K562 (cell line): ENCODE data around the gene CCSAP. TPM values are rescaled to one million over a fixed set of nuclear protein-coding genes. Genes with fewer than 3 reads are reported as not detected.
A peak's percentile ranks its signal among the peaks of the same experiment; 100 is the strongest.

Experiments used
- CEBPG ChIP-seq, 3 experiments: fragments of 200-800 bp in 1 of 3; sonication (Bioruptor generic) in 1 of 3; sonication (generic) in 1 of 3; formaldehyde crosslinking in 1 of 3; IDR thresholded peaks in 2 of 3; conservative IDR thresholded peaks in 1 of 3; 2 replicates each; pipeline versions ENCODE4 v1.6.1 to v1.8.0; 2016 to 2022; ENCODE audit warnings: missing compliant biosample characterization in 2 of 3, missing genetic modification characterization in 2 of 3, mild to moderate bottlenecking in 1 of 3, missing genetic modification reagents in 1 of 3
- E2F5 ChIP-seq: sonication (generic); formaldehyde crosslinking; IDR thresholded peaks from 2 replicates; pipeline ENCODE4 v1.8.0; 2022; ENCODE audit warnings: mild to moderate bottlenecking, missing genetic modification reagents
- MNT ChIP-seq, 2 experiments: fragments of 450-650 bp; conservative IDR thresholded peaks; 2 replicates each; pipeline ENCODE4 v1.6.1; 2017; ENCODE audit warnings: mild to moderate bottlenecking in 2 of 2, moderate library complexity in 2 of 2
- PHF8 ChIP-seq: fragments of 200-600 bp; sonication (generic); IDR thresholded peaks from 2 replicates; pipeline ENCODE4 v1.6.1; 2012; ENCODE audit warnings: mixed run types, mild to moderate bottlenecking, inconsistent platforms, low read length, moderate library complexity, borderline replicate concordance
- POLR2A ChIP-seq: fragments of 450-650 bp; conservative IDR thresholded peaks from 2 replicates; pipeline ENCODE4 v1.6.1; 2016
- RNF2 ChIP-seq: sonication (generic); IDR thresholded peaks from 2 replicates; pipeline ENCODE4 v1.6.1; 2016
- SPI1 ChIP-seq: IDR thresholded peaks from 2 replicates; pipeline ENCODE4 v1.6.1; 2011; ENCODE audit warnings: low read depth, low read length, control low read depth, borderline replicate concordance
- TAF7 ChIP-seq: fragments of 450-650 bp; IDR thresholded peaks from 2 replicates; pipeline ENCODE4 v1.6.1; 2016; ENCODE audit warnings: missing genetic modification characterization, missing compliant biosample characterization
- TBP ChIP-seq: optimal IDR thresholded peaks from 2 replicates; pipeline ENCODE3; 2011; ENCODE audit warnings: low read depth, low read length, improper control_type of control experiment
- UBTF ChIP-seq, 2 experiments: IDR thresholded peaks; 2 replicates each; pipeline ENCODE4 v1.6.1; 2012; ENCODE audit warnings: improper control_type of control experiment in 2 of 2, low read depth in 2 of 2, low read length in 2 of 2, borderline replicate concordance in 1 of 2
- ZNF263 ChIP-seq: sonication (generic); formaldehyde crosslinking; IDR thresholded peaks from 2 replicates; pipeline ENCODE4 v1.8.0; 2022; ENCODE audit warnings: mild to moderate bottlenecking, missing genetic modification reagents, borderline replicate concordance
- polyA plus RNA-seq, 8 experiments: library from polyadenylated mRNA; depleted of rRNA in 4 of 8; stranded (reverse) in 5 of 8; unstranded in 3 of 8; fragments of >200 nt; fragmentation: Nextera tagmentation in 2 of 8; fragmentation: Illumina TruSeq in 1 of 8; extraction: Ambion mirVana in 2 of 8; extraction: Trizol in 1 of 8; gene quantifications; 2 replicates each; pipeline versions ENCODE4 v1.2.1 to v1.2.3, GENCODE V29; 2011 to 2014; ENCODE audit warnings: inconsistent platforms in 1 of 8, missing spikeins in 1 of 8
- total RNA-seq, 7 experiments: library from RNA; depleted of rRNA in 6 of 7; stranded (reverse); fragments of >200 nt in 6 of 7; fragmentation: Illumina TruSeq in 2 of 7; extraction: Trizol in 2 of 7; gene quantifications; 2 replicates each; pipeline versions ENCODE4 v1.2.1 to v1.2.3, GENCODE V29; 2011 to 2021; ENCODE audit warnings: low replicate concordance in 1 of 7
- TF ChIP-seq, protein P1 (sequence below): fragments of 250-450 bp; sonication (Bioruptor Pico); IDR thresholded peaks from 2 replicates; pipeline ENCODE4 v1.8.0; 2022; ENCODE audit warnings: moderate library complexity, mild to moderate bottlenecking, inconsistent platforms
- TF ChIP-seq, protein P2 (sequence below): sonication (generic); formaldehyde crosslinking; IDR thresholded peaks from 2 replicates; pipeline ENCODE4 v1.8.0; 2022; ENCODE audit warnings: mild to moderate bottlenecking, missing genetic modification reagents

Gene CCSAP
- total and polyA plus RNA-seq, 9 of the 15 experiments (the other 6 are each of a cell fraction or from before 2014, with no cell fraction given) = 3.6 to 15.9 (median 9.5) TPM

GRCh38 chr1:229341774-229342655 lies 832 bp downstream of the CCSAP start (continued):
- TF ChIP-seq PHF8 = peak; percentile 86; the same call in 1 of the 2 replicates
- no peak for TF ChIP-seq RNF2
- TF ChIP-seq SPI1 = peak; percentile 41; the same call in 1 of the 2 replicates
- TF ChIP-seq TAF7 (tag) = no peak
- TF ChIP-seq TBP = peak; percentile 60
- TF ChIP-seq, protein P1, sequence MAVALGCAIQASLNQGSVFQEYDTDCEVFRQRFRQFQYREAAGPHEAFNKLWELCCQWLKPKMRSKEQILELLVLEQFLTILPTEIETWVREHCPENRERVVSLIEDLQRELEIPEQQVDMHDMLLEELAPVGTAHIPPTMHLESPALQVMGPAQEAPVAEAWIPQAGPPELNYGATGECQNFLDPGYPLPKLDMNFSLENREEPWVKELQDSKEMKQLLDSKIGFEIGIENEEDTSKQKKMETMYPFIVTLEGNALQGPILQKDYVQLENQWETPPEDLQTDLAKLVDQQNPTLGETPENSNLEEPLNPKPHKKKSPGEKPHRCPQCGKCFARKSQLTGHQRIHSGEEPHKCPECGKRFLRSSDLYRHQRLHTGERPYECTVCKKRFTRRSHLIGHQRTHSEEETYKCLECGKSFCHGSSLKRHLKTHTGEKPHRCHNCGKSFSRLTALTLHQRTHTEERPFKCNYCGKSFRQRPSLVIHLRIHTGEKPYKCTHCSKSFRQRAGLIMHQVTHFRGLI (CRISPR knock-in tag) = no peak
- TF ChIP-seq POLR2A = peak; percentile 70
- TF ChIP-seq UBTF (IDR thresholded peaks at IDR 0.05; ENCODE audit: borderline replicate concordance in 1 of 2, low read depth in 2 of 2, low read length in 2 of 2) = peak in 1 of 2 experiments; percentile 74; a peak in 2 of 4 replicates
- peak; percentile 49 to 80; a peak in 3 of 4 replicates for TF ChIP-seq MNT (conservative IDR thresholded peaks at IDR 0.05)
- TF ChIP-seq, protein P2, sequence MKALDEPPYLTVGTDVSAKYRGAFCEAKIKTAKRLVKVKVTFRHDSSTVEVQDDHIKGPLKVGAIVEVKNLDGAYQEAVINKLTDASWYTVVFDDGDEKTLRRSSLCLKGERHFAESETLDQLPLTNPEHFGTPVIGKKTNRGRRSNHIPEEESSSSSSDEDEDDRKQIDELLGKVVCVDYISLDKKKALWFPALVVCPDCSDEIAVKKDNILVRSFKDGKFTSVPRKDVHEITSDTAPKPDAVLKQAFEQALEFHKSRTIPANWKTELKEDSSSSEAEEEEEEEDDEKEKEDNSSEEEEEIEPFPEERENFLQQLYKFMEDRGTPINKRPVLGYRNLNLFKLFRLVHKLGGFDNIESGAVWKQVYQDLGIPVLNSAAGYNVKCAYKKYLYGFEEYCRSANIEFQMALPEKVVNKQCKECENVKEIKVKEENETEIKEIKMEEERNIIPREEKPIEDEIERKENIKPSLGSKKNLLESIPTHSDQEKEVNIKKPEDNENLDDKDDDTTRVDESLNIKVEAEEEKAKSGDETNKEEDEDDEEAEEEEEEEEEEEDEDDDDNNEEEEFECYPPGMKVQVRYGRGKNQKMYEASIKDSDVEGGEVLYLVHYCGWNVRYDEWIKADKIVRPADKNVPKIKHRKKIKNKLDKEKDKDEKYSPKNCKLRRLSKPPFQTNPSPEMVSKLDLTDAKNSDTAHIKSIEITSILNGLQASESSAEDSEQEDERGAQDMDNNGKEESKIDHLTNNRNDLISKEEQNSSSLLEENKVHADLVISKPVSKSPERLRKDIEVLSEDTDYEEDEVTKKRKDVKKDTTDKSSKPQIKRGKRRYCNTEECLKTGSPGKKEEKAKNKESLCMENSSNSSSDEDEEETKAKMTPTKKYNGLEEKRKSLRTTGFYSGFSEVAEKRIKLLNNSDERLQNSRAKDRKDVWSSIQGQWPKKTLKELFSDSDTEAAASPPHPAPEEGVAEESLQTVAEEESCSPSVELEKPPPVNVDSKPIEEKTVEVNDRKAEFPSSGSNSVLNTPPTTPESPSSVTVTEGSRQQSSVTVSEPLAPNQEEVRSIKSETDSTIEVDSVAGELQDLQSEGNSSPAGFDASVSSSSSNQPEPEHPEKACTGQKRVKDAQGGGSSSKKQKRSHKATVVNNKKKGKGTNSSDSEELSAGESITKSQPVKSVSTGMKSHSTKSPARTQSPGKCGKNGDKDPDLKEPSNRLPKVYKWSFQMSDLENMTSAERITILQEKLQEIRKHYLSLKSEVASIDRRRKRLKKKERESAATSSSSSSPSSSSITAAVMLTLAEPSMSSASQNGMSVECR = peak; percentile 90
- TF ChIP-seq ZNF263 (CRISPR knock-in tag) = 0 out of 2 replicates have a peak, but pooled peaks have one; percentile 18
- no peak for TF ChIP-seq CEBPG (CRISPR knock-in tag; IDR thresholded peaks at IDR 0.05)
- TF ChIP-seq CEBPG (tag; conservative IDR thresholded peaks at IDR 0.05 in 1 of 2, IDR thresholded peaks at IDR 0.05 in 1 of 2) = 0 out of 4 replicates have a peak, but pooled peaks of 1 of the 2 experiments have one; percentile 26
- 0 out of 2 replicates have a peak, but pooled peaks have one; percentile 42 for TF ChIP-seq E2F5 (CRISPR knock-in tag)
